Measurements from ENCODE around the gene LRMDA.

GRCh38 chr10:76129213-76129612, 697.8 kb downstream of the LRMDA start:
- TF ChIP-seq POLR2AphosphoS5 (IDR thresholded peaks at IDR 0.05) (no peak), POLR2A (IDR thresholded peaks at IDR 0.05) (no peak), CTCF (IDR thresholded peaks at IDR 0.05) (no peak), EP300 (IDR thresholded peaks at IDR 0.05) (no peak)
